Fibroblast of skin of scalp (primary cell): Measurements from ENCODE around the gene ATF6.
A peak's percentile ranks its signal among the peaks of the same experiment; 100 is the strongest.

Source experiments
- DNase-seq: peaks from one replicate; pipeline ENCODE4 v3.0.0-alpha.2; 2013

ATF6 gene

GRCh38 chr1:162003061-162003829 lies 237.1 kb downstream of the ATF6 start:
- DNase-seq: peak; percentile 99

GRCh38 chr1:162003830-162004215 lies 237.7 kb downstream of the ATF6 start:
- DNase-seq: peak; percentile 88

GRCh38 chr1:162004441-162004950 lies 238.4 kb downstream of the ATF6 start:
- no peak for DNase-seq

GRCh38 chr1:162006081-162006480 lies 240.0 kb downstream of the ATF6 start:
- no peak for DNase-seq

GRCh38 chr1:162007466-162007865 lies 241.3 kb downstream of the ATF6 start:
- DNase-seq: no peak

- no peak for DNase-seq
These were observed 242.7 kb downstream of the ATF6 start for GRCh38 chr1:162008799-162009198.

GRCh38 chr1:162009501-162010174 lies 243.5 kb downstream of the ATF6 start:
- DNase-seq: no peak

- no peak for DNase-seq
These were observed 244.0 kb downstream of the ATF6 start for GRCh38 chr1:162010175-162010506.

- DNase-seq: no peak
These were observed 245.4 kb downstream of the ATF6 start for GRCh38 chr1:162011337-162012012.

- no peak for DNase-seq
These were observed 247.2 kb downstream of the ATF6 start for GRCh38 chr1:162013289-162013688.
